NCI-H2029 treated with DMSO at 0.1 percent for 48 hours (cell line): ENCODE results near the gene PAN3.

Experiments used
- DNase-seq: peaks from one replicate; lab custom pipeline; 2025; lab: John Stamatoyannopoulos, UW

The PAN3 gene

DNA sequence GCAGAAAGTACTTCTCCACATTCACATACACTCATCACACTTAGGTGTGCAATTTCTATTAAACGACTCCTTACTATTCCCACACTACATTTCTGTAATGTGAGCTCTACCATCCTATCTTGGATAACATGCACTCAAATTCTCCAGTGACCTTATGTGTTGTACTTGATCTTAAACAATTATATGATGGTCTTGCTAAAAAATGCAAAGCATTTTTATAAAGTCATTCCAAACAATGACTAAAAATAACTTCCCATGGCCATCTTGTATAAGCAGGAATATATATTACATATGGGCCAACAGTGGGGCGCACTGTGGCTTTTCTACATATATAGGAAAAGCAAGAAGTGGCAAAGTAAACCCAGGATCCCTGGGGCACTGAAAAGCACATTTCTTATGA, 201.1 kb downstream of the PAN3 start:
- DNase-seq, result no peak

GRCh38 chr13:28340272-28340793, 202.0 kb downstream of the PAN3 start:
- no peak for DNase-seq

DNA sequence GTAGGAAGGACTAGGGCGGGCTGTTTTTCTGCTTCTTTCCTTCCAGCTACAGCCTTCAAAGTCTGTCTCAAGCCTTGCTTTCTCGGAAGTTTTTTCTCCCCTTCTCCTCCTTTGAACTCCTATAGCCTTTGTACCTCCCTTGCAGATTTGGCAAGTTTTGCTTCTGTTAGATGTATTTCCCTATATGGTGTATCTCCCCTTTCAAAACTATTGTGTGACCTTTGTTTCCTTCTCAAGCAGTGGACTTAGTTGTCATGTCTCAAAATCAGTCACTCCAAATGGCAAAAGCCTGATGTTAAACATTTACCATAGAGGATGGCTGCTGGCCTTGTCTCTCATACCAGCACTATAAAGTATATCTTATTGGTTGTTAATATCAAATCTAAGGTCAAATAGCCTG, 203.9 kb downstream of the PAN3 start:
- DNase-seq, result no peak

DNA sequence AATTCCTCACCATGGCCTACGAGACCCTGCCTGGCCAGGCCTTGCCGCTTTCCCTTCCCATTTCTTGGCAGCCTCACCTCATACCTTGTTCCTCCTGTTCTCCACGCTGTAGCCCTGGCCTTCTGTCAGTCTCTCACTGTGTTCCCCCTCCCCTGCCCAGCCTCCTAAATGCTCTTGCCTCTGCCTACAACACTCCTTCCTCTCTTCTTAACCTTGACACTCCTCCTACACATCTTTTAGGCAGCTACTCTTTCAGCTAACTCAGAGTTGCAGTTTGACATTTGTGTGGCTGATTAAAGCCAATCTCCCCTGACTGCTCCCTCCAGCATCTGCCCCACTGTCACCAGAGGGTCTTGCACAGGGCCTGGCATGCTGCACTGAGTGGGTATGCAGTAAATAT, 205.8 kb downstream of the PAN3 start:
- DNase-seq, result no peak
